Measurements from ENCODE around the gene AGPAT2. TPM values are rescaled to one million over a fixed set of nuclear protein-coding genes. Genes with fewer than 3 reads are reported as not detected.

AGPAT2 gene
- total RNA-seq, 1 donor from 2014 or later: 213 TPM

GRCh38 chr9:136703276-136703860 lies 16.1 kb upstream of the AGPAT2 start:
- no peak for ATAC-seq
- no peak for DNase-seq (ENCODE audit: low spot score)

GRCh38 chr9:136701668-136702053 lies 14.4 kb upstream of the AGPAT2 start:
- no peak for ATAC-seq
- DNase-seq (ENCODE audit: low spot score): no peak

GRCh38 chr9:136700959-136701667 lies 13.9 kb upstream of the AGPAT2 start:
- ATAC-seq (no peak), DNase-seq (ENCODE audit: low spot score) (no peak)

- DNase-seq (ENCODE audit: low spot score) (no peak), ATAC-seq (no peak)
These were observed 13.0 kb upstream of the AGPAT2 start for GRCh38 chr9:136700304-136700703.

GRCh38 chr9:136698635-136699246 lies 11.5 kb upstream of the AGPAT2 start:
- DNase-seq (ENCODE audit: low spot score): no peak
- no peak for ATAC-seq

- ATAC-seq (peak; percentile 31), DNase-seq (ENCODE audit: low spot score) (peak; percentile 66)
These were observed 10.7 kb upstream of the AGPAT2 start for GRCh38 chr9:136697821-136698526.

- peak; percentile 31 for ATAC-seq
- peak; percentile 85 for DNase-seq (ENCODE audit: low spot score)
These were observed 10.0 kb upstream of the AGPAT2 start for GRCh38 chr9:136697146-136697820.

- DNase-seq (ENCODE audit: low spot score): peak; percentile 46
These were observed 9.2 kb upstream of the AGPAT2 start for GRCh38 chr9:136696502-136696901.

GRCh38 chr9:136695955-136696354 lies 8.7 kb upstream of the AGPAT2 start:
- peak; percentile 40 for ATAC-seq
- DNase-seq (ENCODE audit: low spot score): peak; percentile 73

More at GRCh38 chr9:136696502-136696901, 9.2 kb upstream of the AGPAT2 start:
- no peak for ATAC-seq

- peak; percentile 91 for DNase-seq (ENCODE audit: low spot score)
- ATAC-seq: peak; percentile 50
These were observed 8.2 kb upstream of the AGPAT2 start for GRCh38 chr9:136695435-136695895.

- no peak for DNase-seq (ENCODE audit: low spot score)
- ATAC-seq: no peak
These were observed 7.6 kb upstream of the AGPAT2 start for GRCh38 chr9:136694872-136695247.

GRCh38 chr9:136694163-136694871 lies 7.1 kb upstream of the AGPAT2 start:
- peak; percentile 82 for DNase-seq (ENCODE audit: low spot score)
- ATAC-seq: peak; percentile 50

GRCh38 chr9:136693490-136694162 lies 6.4 kb upstream of the AGPAT2 start:
- DNase-seq (ENCODE audit: low spot score) (peak; percentile 92), ATAC-seq (peak; percentile 42)

- DNase-seq (ENCODE audit: low spot score): no peak
- ATAC-seq: no peak
These were observed 5.9 kb upstream of the AGPAT2 start for GRCh38 chr9:136693135-136693489.

GRCh38 chr9:136692185-136693134 lies 5.2 kb upstream of the AGPAT2 start:
- no peak for ATAC-seq
- no peak for DNase-seq (ENCODE audit: low spot score)

- ATAC-seq: no peak
These were observed 4.3 kb upstream of the AGPAT2 start for GRCh38 chr9:136691316-136692184.

GRCh38 chr9:136690806-136691261 lies 3.6 kb upstream of the AGPAT2 start:
- DNase-seq (ENCODE audit: low spot score) (peak; percentile 92), ATAC-seq (peak; percentile 30)

More at GRCh38 chr9:136691316-136692184, 4.3 kb upstream of the AGPAT2 start:
- DNase-seq (ENCODE audit: low spot score): no peak

Measured in left lobe of liver (tissue), 2 donors.